H1 (cell line): ENCODE data around the gene TMEM164. TPM values are rescaled to one million over a fixed set of nuclear protein-coding genes. Genes with fewer than 3 reads are reported as not detected.

ENCODE experiments used
- FOSL1 ChIP-seq: IDR thresholded peaks from 2 replicates; pipeline ENCODE4 v1.6.1; 2011; ENCODE audit warnings: mild to moderate bottlenecking, low read depth, low read length, moderate library complexity; ENCODE audit not compliant: insufficient read depth
- KDM4A ChIP-seq: IDR thresholded peaks from one replicate; pipeline ENCODE4 v1.7.1; 2012; ENCODE audit warnings: low read depth, mild to moderate bottlenecking, moderate library complexity, low read length, inconsistent platforms; ENCODE audit not compliant: severe bottlenecking
- KDM5A ChIP-seq: fragments of 200-600 bp; IDR thresholded peaks from 2 replicates; pipeline ENCODE4 v1.7.1; 2012; ENCODE audit warnings: mild to moderate bottlenecking, low read length, inconsistent platforms, mixed read lengths
- SIX5 ChIP-seq: IDR thresholded peaks from 2 replicates; pipeline ENCODE4 v1.6.1; 2011; ENCODE audit warnings: mild to moderate bottlenecking, low read depth, low read length
- polyA plus RNA-seq, 7 experiments: library from polyadenylated mRNA; depleted of rRNA in 3 of 7; stranded (reverse) in 5 of 7; unstranded in 2 of 7; fragments of >200 nt in 5 of 7; fragments of 200-250 nt in 2 of 7; gene quantifications; 1 replicate in 5 of 7; 2 replicates in 1 of 7; 4 replicates in 1 of 7; pipeline versions ENCODE4 v1.2.1 to v1.2.3, GENCODE V29; 2011 to 2013; ENCODE audit warnings: missing spikeins in 2 of 7, mixed read lengths in 2 of 7
- total RNA-seq: library from RNA; stranded (reverse); fragmentation: NEBNext Ultra II Directional; extraction: Animal tissue kit (Norgen Biotek cat#: 25700); gene quantifications from 2 replicates; pipeline ENCODE4 v1.2.1, GENCODE V29; 2021
- TF ChIP-seq, protein P1 (sequence below): fragments of 300-600 bp; sonication (generic); IDR thresholded peaks from 2 replicates; pipeline ENCODE4 v1.7.1; 2012; ENCODE audit warnings: low read length, moderate library complexity, mild to moderate bottlenecking, inconsistent platforms; ENCODE audit not compliant: insufficient replicate concordance
- TF ChIP-seq, protein P2 (sequence below): IDR thresholded peaks from 2 replicates; pipeline ENCODE4 v1.6.1; 2012; ENCODE audit warnings: low read length, inconsistent platforms

The TMEM164 gene
- total and polyA plus RNA-seq, 2 of the 8 experiments (the other 6 are each of a cell fraction or from before 2014, with no cell fraction given): 7.3 to 14.8 TPM

DNA sequence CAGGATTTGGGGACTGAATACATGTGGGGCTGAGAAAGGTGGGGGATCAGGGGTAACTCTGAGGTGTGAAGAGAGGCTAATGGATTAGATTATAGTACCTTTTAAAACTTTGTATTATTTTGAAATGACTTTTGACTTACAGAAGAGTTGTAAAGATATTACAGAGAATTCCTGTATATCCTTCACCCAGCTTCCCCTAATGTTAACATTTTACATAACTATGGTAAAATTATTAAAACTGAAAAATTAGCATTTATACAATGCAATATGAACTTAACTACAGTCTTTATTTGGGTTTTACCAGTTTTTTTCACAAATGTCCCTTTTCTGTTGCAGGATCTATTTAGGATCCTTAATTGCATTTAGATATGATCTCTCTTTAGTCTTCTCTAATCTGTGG lies 57.4 kb downstream of the TMEM164 start (continued):
- TF ChIP-seq, protein P1, sequence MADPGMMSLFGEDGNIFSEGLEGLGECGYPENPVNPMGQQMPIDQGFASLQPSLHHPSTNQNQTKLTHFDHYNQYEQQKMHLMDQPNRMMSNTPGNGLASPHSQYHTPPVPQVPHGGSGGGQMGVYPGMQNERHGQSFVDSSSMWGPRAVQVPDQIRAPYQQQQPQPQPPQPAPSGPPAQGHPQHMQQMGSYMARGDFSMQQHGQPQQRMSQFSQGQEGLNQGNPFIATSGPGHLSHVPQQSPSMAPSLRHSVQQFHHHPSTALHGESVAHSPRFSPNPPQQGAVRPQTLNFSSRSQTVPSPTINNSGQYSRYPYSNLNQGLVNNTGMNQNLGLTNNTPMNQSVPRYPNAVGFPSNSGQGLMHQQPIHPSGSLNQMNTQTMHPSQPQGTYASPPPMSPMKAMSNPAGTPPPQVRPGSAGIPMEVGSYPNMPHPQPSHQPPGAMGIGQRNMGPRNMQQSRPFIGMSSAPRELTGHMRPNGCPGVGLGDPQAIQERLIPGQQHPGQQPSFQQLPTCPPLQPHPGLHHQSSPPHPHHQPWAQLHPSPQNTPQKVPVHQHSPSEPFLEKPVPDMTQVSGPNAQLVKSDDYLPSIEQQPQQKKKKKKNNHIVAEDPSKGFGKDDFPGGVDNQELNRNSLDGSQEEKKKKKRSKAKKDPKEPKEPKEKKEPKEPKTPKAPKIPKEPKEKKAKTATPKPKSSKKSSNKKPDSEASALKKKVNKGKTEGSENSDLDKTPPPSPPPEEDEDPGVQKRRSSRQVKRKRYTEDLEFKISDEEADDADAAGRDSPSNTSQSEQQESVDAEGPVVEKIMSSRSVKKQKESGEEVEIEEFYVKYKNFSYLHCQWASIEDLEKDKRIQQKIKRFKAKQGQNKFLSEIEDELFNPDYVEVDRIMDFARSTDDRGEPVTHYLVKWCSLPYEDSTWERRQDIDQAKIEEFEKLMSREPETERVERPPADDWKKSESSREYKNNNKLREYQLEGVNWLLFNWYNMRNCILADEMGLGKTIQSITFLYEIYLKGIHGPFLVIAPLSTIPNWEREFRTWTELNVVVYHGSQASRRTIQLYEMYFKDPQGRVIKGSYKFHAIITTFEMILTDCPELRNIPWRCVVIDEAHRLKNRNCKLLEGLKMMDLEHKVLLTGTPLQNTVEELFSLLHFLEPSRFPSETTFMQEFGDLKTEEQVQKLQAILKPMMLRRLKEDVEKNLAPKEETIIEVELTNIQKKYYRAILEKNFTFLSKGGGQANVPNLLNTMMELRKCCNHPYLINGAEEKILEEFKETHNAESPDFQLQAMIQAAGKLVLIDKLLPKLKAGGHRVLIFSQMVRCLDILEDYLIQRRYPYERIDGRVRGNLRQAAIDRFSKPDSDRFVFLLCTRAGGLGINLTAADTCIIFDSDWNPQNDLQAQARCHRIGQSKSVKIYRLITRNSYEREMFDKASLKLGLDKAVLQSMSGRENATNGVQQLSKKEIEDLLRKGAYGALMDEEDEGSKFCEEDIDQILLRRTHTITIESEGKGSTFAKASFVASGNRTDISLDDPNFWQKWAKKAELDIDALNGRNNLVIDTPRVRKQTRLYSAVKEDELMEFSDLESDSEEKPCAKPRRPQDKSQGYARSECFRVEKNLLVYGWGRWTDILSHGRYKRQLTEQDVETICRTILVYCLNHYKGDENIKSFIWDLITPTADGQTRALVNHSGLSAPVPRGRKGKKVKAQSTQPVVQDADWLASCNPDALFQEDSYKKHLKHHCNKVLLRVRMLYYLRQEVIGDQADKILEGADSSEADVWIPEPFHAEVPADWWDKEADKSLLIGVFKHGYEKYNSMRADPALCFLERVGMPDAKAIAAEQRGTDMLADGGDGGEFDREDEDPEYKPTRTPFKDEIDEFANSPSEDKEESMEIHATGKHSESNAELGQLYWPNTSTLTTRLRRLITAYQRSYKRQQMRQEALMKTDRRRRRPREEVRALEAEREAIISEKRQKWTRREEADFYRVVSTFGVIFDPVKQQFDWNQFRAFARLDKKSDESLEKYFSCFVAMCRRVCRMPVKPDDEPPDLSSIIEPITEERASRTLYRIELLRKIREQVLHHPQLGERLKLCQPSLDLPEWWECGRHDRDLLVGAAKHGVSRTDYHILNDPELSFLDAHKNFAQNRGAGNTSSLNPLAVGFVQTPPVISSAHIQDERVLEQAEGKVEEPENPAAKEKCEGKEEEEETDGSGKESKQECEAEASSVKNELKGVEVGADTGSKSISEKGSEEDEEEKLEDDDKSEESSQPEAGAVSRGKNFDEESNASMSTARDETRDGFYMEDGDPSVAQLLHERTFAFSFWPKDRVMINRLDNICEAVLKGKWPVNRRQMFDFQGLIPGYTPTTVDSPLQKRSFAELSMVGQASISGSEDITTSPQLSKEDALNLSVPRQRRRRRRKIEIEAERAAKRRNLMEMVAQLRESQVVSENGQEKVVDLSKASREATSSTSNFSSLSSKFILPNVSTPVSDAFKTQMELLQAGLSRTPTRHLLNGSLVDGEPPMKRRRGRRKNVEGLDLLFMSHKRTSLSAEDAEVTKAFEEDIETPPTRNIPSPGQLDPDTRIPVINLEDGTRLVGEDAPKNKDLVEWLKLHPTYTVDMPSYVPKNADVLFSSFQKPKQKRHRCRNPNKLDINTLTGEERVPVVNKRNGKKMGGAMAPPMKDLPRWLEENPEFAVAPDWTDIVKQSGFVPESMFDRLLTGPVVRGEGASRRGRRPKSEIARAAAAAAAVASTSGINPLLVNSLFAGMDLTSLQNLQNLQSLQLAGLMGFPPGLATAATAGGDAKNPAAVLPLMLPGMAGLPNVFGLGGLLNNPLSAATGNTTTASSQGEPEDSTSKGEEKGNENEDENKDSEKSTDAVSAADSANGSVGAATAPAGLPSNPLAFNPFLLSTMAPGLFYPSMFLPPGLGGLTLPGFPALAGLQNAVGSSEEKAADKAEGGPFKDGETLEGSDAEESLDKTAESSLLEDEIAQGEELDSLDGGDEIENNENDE: no peak
- TF ChIP-seq FOSL1 (no peak), SIX5 (no peak), KDM4A (no peak), KDM5A (no peak)
- TF ChIP-seq, protein P2, sequence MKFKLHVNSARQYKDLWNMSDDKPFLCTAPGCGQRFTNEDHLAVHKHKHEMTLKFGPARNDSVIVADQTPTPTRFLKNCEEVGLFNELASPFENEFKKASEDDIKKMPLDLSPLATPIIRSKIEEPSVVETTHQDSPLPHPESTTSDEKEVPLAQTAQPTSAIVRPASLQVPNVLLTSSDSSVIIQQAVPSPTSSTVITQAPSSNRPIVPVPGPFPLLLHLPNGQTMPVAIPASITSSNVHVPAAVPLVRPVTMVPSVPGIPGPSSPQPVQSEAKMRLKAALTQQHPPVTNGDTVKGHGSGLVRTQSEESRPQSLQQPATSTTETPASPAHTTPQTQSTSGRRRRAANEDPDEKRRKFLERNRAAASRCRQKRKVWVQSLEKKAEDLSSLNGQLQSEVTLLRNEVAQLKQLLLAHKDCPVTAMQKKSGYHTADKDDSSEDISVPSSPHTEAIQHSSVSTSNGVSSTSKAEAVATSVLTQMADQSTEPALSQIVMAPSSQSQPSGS: no peak
